Vagina (tissue), 2 donors: ENCODE results near the gene IAPP. TPM values are rescaled to one million over a fixed set of nuclear protein-coding genes. Genes with fewer than 3 reads are reported as not detected.

Experiments
- DNase-seq, 2 donors: peaks; one replicate each; pipeline ENCODE4 v3.0.0-alpha.2; 2017; ENCODE audit errors: extremely low spot score in 2 of 2
- H3K27ac ChIP-seq: fragments of 200-600 bp; sonication (generic); one replicate; pipeline ENCODE4 v1.5.1; 2019
- H3K27me3 ChIP-seq: fragments of 200-600 bp; sonication (generic); one replicate; pipeline ENCODE4 v1.5.1; 2019
- H3K36me3 ChIP-seq, 2 donors: fragments of 200-600 bp; sonication (generic); one replicate each; pipeline ENCODE4 v1.5.1; 2017 to 2019
- H3K4me1 ChIP-seq: fragments of 200-600 bp; sonication (generic); one replicate; pipeline ENCODE4 v1.5.1; 2019
- H3K4me3 ChIP-seq, 2 donors: fragments of 200-600 bp; sonication (generic); 1 replicate in 1 of 2; 2 replicates in 1 of 2; pipeline ENCODE4 v1.5.1; 2016 to 2019
- H3K9me3 ChIP-seq: fragments of 200-600 bp; sonication (generic); one replicate; pipeline ENCODE4 v1.5.1; 2019
- CTCF ChIP-seq, 3 experiments: fragments of 450-650 bp in 2 of 3; fragments of 200-600 bp in 1 of 3; sonication (generic) in 1 of 3; IDR thresholded peaks; one replicate each; pipeline ENCODE4 v1.5.1; 2017 to 2019; ENCODE audit warnings: antibody characterized with exemption in 3 of 3, mild to moderate bottlenecking in 2 of 3, moderate library complexity in 2 of 3
- POLR2A ChIP-seq, 2 donors: fragments of 450-650 bp; IDR thresholded peaks; one replicate each; pipeline ENCODE4 v1.6.1; 2017; ENCODE audit warnings: antibody characterized with exemption in 2 of 2, mild to moderate bottlenecking in 2 of 2, moderate library complexity in 2 of 2
- POLR2AphosphoS5 ChIP-seq, 2 donors: sonication (generic); formaldehyde crosslinking; IDR thresholded peaks; one replicate each; pipeline ENCODE4 v1.9.0; 2017; ENCODE audit warnings: antibody characterized with exemption in 2 of 2, mild to moderate bottlenecking in 2 of 2, low read depth in 1 of 2; ENCODE audit not compliant: insufficient read depth in 1 of 2
- intact Hi-C: fragments of 100-400 bp; cut with DNase I; formaldehyde crosslinking; loops from one replicate; pipeline ENCODE4 v1.15.1; 2023
- total RNA-seq: library from RNA; depleted of rRNA; stranded (reverse); fragments of >200 nt; gene quantifications from one replicate; pipeline ENCODE4 v1.2.3, GENCODE V29; 2016

Gene IAPP
- total RNA-seq, 1 donor from 2014 or later, result not detected

GRCh38 chr12:21334771-21335325 is 37.9 kb upstream of the IAPP start, which contains the start of gene SLCO1A2:
SLCO1A2 (minus strand) TSS chr12:21334917; CDS start chr12:21334647, 270 bp downstream.
- TF ChIP-seq POLR2A (IDR thresholded peaks at IDR 0.05) (no peak), POLR2AphosphoS5 (IDR thresholded peaks at IDR 0.05; ENCODE audit: insufficient read depth in 1 of 2, low read depth in 1 of 2) (no peak), CTCF (IDR thresholded peaks at IDR 0.05) (no peak)
- H3K27ac ChIP-seq, result no peak within 1 kb of the TSS
- no peaks in the 10 kb centered on the region for H3K9me3 ChIP-seq
- no peak for DNase-seq
- no peak within 1 kb of the TSS for H3K4me3 ChIP-seq
- no peaks in the 10 kb centered on the region for H3K27me3 ChIP-seq
- H3K36me3 ChIP-seq, result no peaks in the 10 kb centered on the region
- intact Hi-C loops, result no loop called here
- no peaks in the 10 kb centered on the region for H3K4me1 ChIP-seq

GRCh38 chr12:21336656-21337055 is 36.0 kb upstream of the IAPP start:
- Histone ChIP-seq H3K9me3 (no peaks in the 10 kb centered on the region), H3K27me3 (no peaks in the 10 kb centered on the region), H3K4me1 (no peaks in the 10 kb centered on the region), H3K4me3 (no peak overlapping the region), H3K36me3 (no peaks in the 10 kb centered on the region), H3K27ac (no peak overlapping the region)
- no peak for TF ChIP-seq CTCF (IDR thresholded peaks at IDR 0.05)
- TF ChIP-seq POLR2AphosphoS5 (IDR thresholded peaks at IDR 0.05; ENCODE audit: insufficient read depth in 1 of 2, low read depth in 1 of 2), result no peak
- no peak for DNase-seq
- intact Hi-C loops, result no loop called here

- TF ChIP-seq POLR2AphosphoS5 (IDR thresholded peaks at IDR 0.05; ENCODE audit: insufficient read depth in 1 of 2, low read depth in 1 of 2) (no peak), CTCF (IDR thresholded peaks at IDR 0.05) (no peak), POLR2A (IDR thresholded peaks at IDR 0.05) (no peak)
- Histone ChIP-seq H3K4me1 (no peaks in the 10 kb centered on the region), H3K36me3 (no peaks in the 10 kb centered on the region), H3K4me3 (no peak overlapping the region), H3K27ac (no peak overlapping the region), H3K27me3 (no peaks in the 10 kb centered on the region), H3K9me3 (no peaks in the 10 kb centered on the region)
- DNase-seq, result no peak
- intact Hi-C loops, result no loop called here
These were observed 35.2 kb upstream of the IAPP start for GRCh38 chr12:21337453-21337852.

GRCh38 chr12:21337959-21338744 is 34.5 kb upstream of the IAPP start:
- Histone ChIP-seq H3K36me3 (no peaks in the 10 kb centered on the region), H3K27me3 (no peaks in the 10 kb centered on the region), H3K9me3 (no peaks in the 10 kb centered on the region), H3K4me1 (no peaks in the 10 kb centered on the region), H3K4me3 (no peak overlapping the region), H3K27ac (no peak overlapping the region)
- intact Hi-C loops, result no loop called here
- DNase-seq, result no peak
- TF ChIP-seq POLR2A (IDR thresholded peaks at IDR 0.05) (no peak), POLR2AphosphoS5 (IDR thresholded peaks at IDR 0.05; ENCODE audit: insufficient read depth in 1 of 2, low read depth in 1 of 2) (no peak), CTCF (IDR thresholded peaks at IDR 0.05) (no peak)

- TF ChIP-seq POLR2AphosphoS5 (IDR thresholded peaks at IDR 0.05; ENCODE audit: insufficient read depth in 1 of 2, low read depth in 1 of 2), result no peak
- no peak for TF ChIP-seq POLR2A (IDR thresholded peaks at IDR 0.05)
- TF ChIP-seq CTCF (IDR thresholded peaks at IDR 0.05), result no peak
- Histone ChIP-seq H3K27me3 (no peaks in the 10 kb centered on the region), H3K27ac (no peak overlapping the region), H3K9me3 (no peaks in the 10 kb centered on the region), H3K4me1 (no peaks in the 10 kb centered on the region), H3K4me3 (no peak overlapping the region), H3K36me3 (no peaks in the 10 kb centered on the region)
- DNase-seq, result no peak
- intact Hi-C loops, result no loop called here
These were observed 32.8 kb upstream of the IAPP start for GRCh38 chr12:21339921-21340320.
